GM18505 (cell line): ENCODE measurements around the gene WFIKKN1.

Experiments used
- ATAC-seq: cut with Tn5 transposase; IDR thresholded peaks from one replicate; pipeline ENCODE4 v1.9.1; 2021; ENCODE audit not compliant: unreplicated experiment
- POLR2A ChIP-seq: IDR thresholded peaks from 4 replicates; pipeline ENCODE4 v1.6.1; 2011; ENCODE audit warnings: borderline replicate concordance; ENCODE audit not compliant: insufficient read depth, insufficient read length; ENCODE audit errors: extremely low read depth

The WFIKKN1 gene

DNA sequence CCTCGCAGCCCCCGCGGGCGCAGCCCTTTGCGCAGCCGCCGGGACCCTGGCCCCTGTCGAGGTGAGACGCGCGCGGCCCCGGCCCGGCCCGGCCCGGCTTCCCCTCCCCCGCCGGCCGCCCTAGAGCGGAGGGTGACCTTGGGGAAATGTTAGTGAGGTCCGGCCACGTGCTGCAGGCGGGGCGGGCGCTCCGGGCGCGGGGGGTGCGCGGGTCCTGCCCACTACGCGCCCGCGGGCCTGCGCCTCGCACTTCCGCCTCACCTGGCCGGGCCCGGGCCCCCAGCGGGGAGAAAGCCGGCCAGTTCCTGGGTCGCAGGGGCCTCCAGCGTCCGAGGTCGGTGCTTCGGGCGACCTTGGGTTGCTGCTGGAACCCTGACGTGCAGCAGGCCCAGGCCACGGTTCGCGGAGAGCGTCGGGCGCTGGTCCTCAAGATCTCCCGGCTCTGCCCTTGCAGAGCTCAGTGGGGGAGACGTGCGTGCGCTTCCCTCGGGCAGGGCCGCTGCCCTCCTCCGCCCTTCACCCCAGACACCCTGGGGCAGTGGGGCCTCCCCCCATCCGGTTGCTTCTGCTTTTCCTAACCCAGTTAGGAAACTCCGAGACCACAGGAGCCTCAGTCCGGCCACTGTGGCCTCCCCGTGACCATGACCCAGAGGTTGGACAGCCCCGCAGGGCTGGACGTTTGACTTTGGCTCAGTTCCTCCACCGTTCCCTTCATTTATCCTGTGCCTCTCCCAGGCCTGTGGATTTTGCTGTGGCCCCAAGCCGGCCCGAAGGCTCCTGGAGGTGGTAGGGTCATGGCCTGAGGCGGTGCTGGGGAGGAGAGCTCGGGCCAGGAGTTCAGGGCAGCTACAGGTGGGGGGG, 11.6 kb downstream of the WFIKKN1 start:
- peak; percentile 41 for ATAC-seq

DNA sequence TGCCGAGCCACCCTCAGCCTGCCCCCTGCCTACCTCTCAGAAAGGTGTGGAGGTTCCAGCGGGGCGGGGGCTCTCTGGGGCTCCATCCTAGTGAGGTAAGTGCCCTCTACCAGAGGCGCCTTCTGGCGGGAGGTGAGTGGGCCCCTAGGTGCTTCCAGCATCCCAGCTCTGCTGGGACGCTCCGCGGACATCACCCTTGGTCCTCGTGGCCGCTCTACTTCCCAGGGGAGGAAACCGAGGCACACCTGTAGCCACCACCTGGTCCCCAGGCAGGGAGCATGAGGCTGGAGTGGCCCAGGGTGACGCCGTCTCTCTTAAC, 12.2 kb downstream of the WFIKKN1 start:
- no peak for TF ChIP-seq POLR2A
- no peak for ATAC-seq

More for the DNA sequence above, 11.6 kb downstream of the WFIKKN1 start:
- peak; percentile 38 for TF ChIP-seq POLR2A

DNA sequence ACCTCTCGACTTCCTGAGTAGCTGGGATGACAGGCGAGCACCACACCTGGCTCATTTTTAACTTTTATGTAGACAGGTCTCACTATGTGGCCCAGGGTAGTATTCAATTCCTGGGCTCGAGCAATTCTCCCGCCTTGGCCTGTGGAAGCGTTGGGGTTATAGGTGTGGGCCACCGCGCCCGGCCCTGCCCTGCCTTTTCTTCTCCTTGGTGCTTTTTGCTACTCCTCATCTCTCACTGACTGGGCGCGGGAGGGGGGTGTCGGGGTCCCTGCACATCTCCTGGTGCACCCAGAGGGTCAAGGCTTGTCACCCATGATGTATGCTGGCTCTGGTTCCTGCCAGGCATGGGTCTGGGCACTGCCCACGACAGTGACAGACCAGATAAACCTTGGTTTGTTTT, 13.8 kb downstream of the WFIKKN1 start:
- ATAC-seq = no peak

DNA sequence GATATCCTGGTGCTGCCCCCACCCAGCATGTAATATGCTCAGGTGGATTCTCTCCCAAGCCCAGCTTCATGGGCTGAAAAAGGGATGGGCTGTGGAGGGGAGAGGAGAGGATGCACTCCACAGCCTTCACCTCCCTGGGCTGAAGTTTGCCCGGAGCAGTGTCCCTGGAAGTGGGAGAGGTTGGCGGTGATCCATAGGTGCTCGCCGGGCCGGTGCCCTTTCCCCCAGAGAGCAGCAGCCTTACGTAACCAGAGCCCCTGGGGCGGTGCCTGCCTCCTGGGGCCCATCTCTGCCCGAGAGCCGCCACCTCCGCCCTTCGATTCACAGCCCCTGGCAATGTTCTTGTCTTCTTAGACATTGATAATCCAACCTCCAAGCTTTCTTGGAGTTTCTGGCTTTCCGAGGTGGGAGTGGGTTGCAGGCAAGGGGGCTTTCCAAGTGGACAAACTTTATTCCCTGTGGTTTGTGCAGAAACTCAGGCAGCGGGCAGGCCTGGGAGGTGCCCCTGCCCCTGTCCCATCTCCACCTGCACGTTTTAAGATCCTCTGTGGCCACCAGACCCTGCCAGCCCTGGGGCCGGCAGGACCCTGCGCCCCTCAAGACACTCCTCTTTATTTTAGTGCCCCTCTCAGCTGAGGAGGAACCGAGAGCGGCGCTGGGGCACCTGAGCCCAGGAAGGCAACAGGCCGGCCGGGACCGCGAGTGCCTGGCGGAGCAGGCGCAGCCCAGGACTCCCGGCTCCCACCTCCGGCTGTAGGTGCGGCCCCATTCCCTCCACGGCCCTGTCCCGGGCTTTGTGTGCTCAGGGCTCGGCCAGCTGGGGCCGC, 15.3 kb downstream of the WFIKKN1 start:
- ATAC-seq = no peak
- TF ChIP-seq POLR2A = no peak

More for the DNA sequence above, 13.8 kb downstream of the WFIKKN1 start:
- TF ChIP-seq POLR2A = no peak

DNA sequence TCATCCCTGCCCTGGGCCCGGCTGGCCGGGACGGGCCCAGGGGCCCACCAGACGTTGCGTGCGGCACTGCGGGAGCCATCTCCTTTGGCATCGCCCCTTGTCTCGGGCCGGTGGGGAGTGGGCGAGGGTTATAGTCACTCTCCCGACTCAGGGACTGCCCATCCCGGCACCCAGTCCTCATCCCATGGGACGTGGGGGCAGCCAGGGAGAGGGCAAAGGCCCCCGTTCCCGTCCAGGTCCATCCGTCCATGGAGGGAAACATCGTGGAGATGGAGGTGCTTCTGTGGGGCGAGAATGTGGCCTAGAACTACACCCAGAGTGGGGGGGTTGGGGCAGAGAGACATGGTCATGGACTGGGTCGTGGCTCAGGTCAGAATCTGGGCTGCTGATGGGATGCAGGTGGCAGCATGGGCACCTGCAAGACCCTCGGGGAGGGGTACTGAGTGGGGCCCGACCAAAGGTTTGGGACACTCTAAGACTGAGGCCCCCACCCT, 15.9 kb downstream of the WFIKKN1 start:
- TF ChIP-seq POLR2A = no peak
- no peak for ATAC-seq

DNA sequence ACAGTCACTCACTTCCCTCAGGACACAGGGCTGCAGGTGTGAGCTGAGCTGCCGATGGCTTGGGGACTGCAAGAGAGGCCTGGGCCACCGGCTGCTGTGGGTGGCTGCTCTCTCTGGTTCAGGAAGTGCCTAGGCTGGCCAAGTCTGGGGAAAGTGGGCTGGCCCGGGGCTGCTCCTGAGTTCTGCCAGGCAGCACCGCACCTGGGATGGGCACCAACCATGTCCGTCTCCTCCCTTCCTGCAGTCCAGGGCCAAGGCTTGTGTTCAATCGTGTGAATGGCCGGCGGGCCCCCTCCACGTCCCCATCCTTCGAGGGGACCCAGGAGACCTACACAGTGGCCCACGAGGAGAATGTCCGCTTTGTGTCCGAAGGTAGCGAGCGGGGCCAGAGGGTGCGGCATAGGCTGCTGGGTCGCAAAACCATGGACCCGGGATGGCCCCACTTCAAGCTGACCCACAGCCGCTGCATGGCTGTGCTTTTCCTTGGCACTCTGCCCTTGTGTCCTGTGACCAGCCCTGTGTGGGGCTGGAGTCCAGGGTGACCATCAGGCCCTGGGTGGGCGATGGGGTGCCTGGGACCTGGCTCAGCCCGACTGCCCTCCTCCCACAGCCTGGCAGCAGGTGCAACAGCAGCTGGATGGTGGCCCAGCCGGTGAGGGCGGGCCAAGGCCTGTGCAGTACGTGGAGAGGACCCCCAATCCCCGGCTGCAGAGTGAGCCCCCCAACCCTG, 16.6 kb downstream of the WFIKKN1 start:
- no peak for TF ChIP-seq POLR2A

DNA sequence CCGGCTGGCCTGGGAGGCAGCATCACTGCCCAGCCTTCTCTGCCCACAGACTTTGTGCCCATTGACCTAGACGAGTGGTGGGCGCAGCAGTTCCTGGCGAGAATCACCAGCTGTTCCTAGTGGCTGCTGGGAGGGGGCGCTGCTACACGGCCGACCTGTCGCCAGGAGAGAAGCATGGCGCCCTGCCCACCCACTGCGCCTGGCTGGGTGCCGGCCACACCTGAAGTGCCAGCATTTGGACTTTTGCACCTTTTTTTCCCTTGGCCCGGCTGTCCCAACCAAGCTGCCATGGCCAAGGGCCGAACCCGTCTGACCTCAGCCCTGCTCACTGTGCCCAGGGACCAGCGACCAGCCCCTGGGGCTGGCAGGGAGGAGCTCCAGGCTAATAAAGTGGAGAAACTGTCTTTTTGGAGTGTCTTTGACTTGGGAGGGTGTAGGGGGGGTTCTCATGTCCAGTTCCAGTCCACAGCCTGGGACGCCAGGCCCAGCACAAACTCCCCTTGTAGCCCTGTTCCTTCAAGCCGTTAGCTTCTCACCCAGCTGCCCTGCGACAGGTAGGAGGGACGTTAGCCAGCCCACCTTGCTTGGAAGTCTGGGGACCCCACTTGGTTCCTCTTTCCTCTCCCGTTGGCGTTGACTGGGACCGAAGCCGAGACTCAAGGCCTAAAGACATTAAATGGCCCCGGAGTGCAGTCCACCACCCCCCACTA, 17.4 kb downstream of the WFIKKN1 start:
- no peak for ATAC-seq
- peak; percentile 41 for TF ChIP-seq POLR2A

More for the DNA sequence above, 16.6 kb downstream of the WFIKKN1 start:
- ATAC-seq = no peak

DNA sequence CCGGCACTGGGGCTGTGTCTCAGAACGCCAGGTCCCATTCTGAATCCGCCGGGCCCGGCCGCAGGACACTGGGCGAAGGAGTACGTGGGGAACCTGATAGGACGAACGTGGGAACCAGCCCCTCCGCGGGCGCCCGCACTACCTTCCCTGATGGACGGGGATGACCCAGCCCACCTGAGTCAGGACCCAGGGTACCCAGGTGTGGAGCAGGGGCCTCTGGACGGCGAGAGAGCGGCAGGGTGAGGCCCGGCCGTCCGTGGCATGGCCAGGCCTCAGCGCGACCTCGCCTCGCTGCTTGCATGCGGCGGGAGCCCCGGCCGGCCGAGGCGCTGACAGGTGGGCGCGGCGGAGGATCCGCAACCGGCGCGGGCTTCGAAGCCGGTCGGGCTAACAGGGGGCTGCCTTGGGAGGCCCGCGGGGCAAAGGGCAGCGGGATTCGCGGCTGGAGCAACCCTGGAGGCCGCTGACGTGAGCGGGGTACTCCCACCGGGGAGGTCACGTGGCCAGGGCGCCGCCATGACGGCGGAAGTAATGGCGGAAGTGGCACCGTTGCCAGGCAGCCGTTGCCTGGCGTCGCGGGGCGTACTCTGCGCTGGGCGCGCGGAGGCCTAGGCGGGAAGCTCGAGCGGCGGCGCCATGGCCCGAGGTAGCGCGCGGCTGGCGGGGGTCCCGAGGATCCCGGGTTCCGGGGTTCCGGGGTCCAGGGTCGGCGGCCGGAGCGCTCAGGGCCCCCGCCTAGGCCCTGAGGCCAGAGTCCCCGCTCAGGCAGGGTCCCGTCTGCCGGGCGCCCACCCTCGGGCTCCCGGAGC, 18.2 kb downstream of the WFIKKN1 start, which contains the start of gene WDR90:
Gene WDR90 (plus strand): TSS at position 585 of the 809 bp plus-strand sequence. CDS start 52 bp downstream, at position 637.
- peak; percentile 10 for TF ChIP-seq POLR2A
- peak; percentile 71 for ATAC-seq

DNA sequence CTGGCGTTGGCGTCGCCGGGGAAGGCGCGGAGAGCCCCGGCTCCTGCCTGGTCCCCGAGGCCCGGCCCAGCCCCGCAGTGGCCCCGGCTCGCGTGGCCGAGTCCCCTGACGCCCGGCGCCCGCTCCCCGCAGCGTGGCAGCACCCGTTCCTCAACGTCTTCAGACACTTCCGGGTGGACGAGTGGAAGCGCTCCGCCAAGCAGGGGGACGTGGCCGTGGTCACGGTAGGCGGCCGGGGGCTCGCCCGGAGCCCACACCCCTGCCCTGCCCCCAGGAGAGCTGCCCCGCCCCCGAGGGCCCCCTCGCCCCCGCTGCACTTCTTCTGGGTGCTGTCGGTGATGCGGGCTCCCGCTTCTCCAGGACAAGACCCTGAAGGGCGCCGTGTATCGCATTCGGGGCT, 18.8 kb downstream of the WFIKKN1 start:
- ATAC-seq = peak; percentile 13
- TF ChIP-seq POLR2A = no peak

DNA sequence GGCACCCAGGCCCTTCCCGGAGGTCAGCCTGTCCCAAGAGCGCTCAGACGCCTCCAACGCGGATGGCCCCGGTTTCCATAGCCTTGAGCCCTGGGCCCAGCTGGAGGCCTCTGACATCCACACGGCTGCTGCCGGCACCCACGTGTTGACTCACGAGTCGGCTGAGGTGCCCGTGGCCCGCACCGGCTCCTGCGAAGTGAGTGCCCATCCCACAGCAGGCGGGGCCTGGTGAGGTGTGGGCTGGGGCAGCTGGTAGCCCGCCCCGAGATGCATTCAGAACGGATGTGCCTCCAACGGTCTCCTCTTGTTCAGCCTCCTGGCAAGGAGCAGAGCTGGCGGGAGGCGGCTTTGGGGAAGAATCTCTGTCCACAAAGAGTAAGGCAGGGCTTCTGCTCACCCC, 21.1 kb downstream of the WFIKKN1 start:
- ATAC-seq = no peak
- no peak for TF ChIP-seq POLR2A

DNA sequence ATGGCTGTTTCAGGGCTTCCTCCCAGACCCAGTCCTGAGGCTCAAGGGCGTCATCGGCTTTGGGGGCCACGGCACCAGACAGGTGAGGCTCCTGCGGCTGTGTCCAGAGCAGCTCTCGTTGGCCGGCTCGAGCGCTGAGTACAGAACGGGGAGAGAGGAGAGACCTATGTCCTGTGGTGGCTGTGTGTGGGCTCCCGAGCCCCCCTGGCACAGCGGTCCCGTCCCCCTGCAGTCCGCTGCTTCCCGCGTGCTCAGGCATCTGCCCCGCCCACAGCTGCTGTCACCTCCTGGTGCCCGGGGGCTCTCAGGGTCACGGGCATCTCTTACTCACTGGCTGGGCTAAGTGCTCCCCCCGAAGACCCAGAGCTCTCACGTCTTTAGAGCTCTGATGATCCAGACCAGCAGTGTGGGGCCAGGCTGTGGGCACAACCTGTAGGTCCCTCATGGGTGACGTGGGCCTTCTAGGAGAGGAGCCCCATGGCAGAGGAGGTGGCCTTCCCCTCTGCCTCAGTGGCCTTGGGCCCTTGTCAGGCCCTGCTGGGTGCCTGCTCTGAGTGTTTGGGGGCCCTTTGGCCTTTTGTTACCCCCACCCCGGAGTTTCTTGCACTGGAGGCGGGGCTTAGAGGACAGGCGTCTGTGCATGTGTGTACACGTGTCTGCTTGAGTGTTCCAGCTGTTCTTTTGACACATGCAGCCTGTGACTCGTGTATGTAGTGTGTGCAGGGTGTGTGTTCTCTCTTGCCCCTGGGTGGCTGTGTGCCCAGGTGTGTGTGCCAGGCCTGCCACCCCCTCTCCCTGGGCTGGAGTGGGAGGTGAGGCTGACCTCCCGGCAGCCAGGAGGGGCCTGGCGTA, 21.9 kb downstream of the WFIKKN1 start:
- TF ChIP-seq POLR2A = no peak
- no peak for ATAC-seq
